ENCODE data around the gene NEUROG1. TPM values are rescaled to one million over a fixed set of nuclear protein-coding genes. Genes with fewer than 3 reads are reported as not detected.
A peak's percentile ranks its signal among the peaks of the same experiment; 100 is the strongest.

The NEUROG1 gene
- total RNA-seq, 1 donor from 2014 or later, result not detected

DNA sequence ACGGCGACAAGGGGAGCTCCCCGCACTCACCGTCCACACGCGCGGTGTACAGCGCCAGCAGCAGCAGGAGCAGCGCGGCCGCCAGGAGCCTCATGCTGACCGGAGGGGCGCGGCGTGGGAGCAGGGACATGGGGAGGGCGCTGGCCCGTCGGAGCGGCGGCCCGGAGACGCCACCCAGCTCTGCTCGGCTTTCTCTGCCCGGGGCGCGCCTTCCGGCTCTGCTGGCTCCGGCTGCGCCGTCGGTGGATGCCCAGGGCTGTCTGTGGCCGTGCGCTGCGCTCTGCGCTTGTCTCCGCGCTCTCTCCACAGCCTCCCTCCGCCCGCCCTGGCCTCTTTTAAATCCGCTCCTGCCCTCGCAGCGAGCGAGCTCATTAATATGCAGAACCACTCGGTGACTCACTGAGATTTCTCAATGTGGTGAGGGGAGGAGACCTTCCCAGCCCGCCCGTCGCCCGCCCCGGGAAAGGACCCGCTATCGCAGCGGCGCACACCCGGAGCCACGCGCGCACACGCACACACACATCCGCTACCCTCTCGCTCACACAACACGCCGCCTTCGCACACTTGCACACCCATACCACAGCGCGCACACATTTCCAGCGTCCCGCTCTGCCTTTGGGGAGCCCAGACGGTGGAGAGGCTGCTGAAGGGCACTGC is 43.0 kb upstream of the NEUROG1 start, which contains the start of gene CXCL14:
TSS of gene CXCL14 (minus strand) at position 307 of the 657 bp plus-strand sequence. CDS start at position 94, 213 bp downstream.
- Histone ChIP-seq H3K4me1 (no peaks in the 10 kb centered on the region), H3K4me3 (peak within 1 kb of the TSS; percentile 39 to 47), H3K9me3 (no peaks in the 10 kb centered on the region), H3K27ac (peak within 1 kb of the TSS; percentile 35), H3K27me3 (no peaks in the 10 kb centered on the region), H3K36me3 (no peaks in the 10 kb centered on the region)
- DNase-seq (ENCODE audit: extremely low spot score in 2 of 2), result no peak
- TF ChIP-seq, protein P1, sequence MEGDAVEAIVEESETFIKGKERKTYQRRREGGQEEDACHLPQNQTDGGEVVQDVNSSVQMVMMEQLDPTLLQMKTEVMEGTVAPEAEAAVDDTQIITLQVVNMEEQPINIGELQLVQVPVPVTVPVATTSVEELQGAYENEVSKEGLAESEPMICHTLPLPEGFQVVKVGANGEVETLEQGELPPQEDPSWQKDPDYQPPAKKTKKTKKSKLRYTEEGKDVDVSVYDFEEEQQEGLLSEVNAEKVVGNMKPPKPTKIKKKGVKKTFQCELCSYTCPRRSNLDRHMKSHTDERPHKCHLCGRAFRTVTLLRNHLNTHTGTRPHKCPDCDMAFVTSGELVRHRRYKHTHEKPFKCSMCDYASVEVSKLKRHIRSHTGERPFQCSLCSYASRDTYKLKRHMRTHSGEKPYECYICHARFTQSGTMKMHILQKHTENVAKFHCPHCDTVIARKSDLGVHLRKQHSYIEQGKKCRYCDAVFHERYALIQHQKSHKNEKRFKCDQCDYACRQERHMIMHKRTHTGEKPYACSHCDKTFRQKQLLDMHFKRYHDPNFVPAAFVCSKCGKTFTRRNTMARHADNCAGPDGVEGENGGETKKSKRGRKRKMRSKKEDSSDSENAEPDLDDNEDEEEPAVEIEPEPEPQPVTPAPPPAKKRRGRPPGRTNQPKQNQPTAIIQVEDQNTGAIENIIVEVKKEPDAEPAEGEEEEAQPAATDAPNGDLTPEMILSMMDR (IDR thresholded peaks at IDR 0.05), result no peak
- TF ChIP-seq POLR2A (IDR thresholded peaks at IDR 0.05) (peak in 1 of 2 donors; percentile 45), POLR2AphosphoS5 (IDR thresholded peaks at IDR 0.05; ENCODE audit: insufficient read depth in 1 of 2, low read depth in 1 of 2) (peak in 1 of 2 donors; percentile 69)
- intact Hi-C loops (cut with DNase I), result no loop called here

DNA sequence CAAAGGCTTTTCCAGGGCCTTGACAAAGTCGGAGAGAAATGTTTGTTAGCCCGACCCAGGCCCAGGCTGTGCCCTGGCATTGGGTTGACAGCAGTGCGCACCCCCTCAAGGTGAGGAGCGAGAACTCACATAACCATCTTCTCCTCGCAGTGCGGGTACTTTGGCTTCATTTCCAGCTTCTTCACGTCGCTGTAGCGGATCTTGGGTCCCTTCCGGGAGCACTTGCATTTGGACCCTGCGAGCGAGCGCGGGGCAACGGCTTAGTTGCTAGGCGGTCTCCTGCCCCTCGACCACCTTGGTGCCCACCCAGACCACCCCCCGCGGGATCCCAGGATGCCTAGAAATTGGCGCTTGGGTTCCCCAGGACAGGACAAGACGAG is 42.5 kb upstream of the NEUROG1 start:
- TF ChIP-seq, protein P1 (IDR thresholded peaks at IDR 0.05), result no peak
- TF ChIP-seq POLR2A (IDR thresholded peaks at IDR 0.05), result no peak
- TF ChIP-seq POLR2AphosphoS5 (IDR thresholded peaks at IDR 0.05; ENCODE audit: insufficient read depth in 1 of 2, low read depth in 1 of 2), result no peak
- intact Hi-C loops (cut with DNase I), result no loop called here
- Histone ChIP-seq H3K9me3 (no peaks in the 10 kb centered on the region), H3K4me1 (no peaks in the 10 kb centered on the region), H3K36me3 (no peaks in the 10 kb centered on the region), H3K27ac (peak overlapping the region; percentile 35), H3K4me3 (peak overlapping the region; percentile 39 to 47), H3K27me3 (no peaks in the 10 kb centered on the region)
- DNase-seq (ENCODE audit: extremely low spot score in 2 of 2), result no peak

DNA sequence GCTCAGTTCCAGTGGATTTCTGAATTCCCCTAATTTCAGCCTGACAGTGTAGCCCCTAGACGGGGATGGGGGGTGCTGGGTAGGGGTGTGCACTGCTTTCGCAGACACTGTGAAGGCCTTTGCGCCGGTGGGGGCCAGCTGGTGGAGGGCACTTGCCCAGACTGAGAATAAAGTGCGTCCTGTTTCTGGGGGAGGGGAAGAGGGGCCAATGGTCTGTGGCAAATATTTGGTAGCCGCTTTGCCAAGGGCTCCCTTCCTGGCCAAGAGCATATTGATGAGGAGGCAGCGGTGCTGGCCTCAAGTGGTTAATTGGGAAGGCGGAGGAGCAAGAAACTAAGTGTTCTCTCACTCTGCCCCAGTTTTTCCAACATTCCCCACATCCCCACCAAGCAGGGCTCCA is 41.7 kb upstream of the NEUROG1 start:
- H3K36me3 ChIP-seq, result no peaks in the 10 kb centered on the region
- no peaks in the 10 kb centered on the region for H3K27me3 ChIP-seq
- peak overlapping the region; percentile 10 for H3K27ac ChIP-seq
- intact Hi-C loops (cut with DNase I), result no loop called here
- DNase-seq (ENCODE audit: extremely low spot score in 2 of 2), result no peak
- H3K9me3 ChIP-seq, result no peaks in the 10 kb centered on the region
- H3K4me3 ChIP-seq, result peak overlapping the region in 1 of 2 donors; percentile 47
- TF ChIP-seq, protein P1 (IDR thresholded peaks at IDR 0.05), result no peak
- no peak for TF ChIP-seq POLR2AphosphoS5 (IDR thresholded peaks at IDR 0.05; ENCODE audit: insufficient read depth in 1 of 2, low read depth in 1 of 2)
- no peak for TF ChIP-seq POLR2A (IDR thresholded peaks at IDR 0.05)
- H3K4me1 ChIP-seq, result no peaks in the 10 kb centered on the region

GRCh38 chr5:135576075-135576599 is 40.4 kb upstream of the NEUROG1 start:
- H3K4me1 ChIP-seq, result no peaks in the 10 kb centered on the region
- peak overlapping the region in 1 of 2 donors; percentile 47 for H3K4me3 ChIP-seq
- TF ChIP-seq, protein P1 (IDR thresholded peaks at IDR 0.05), result no peak
- TF ChIP-seq POLR2A (IDR thresholded peaks at IDR 0.05) (no peak), POLR2AphosphoS5 (IDR thresholded peaks at IDR 0.05; ENCODE audit: insufficient read depth in 1 of 2, low read depth in 1 of 2) (no peak)
- no peaks in the 10 kb centered on the region for H3K9me3 ChIP-seq
- no peaks in the 10 kb centered on the region for H3K27me3 ChIP-seq
- no peak overlapping the region for H3K27ac ChIP-seq
- intact Hi-C loops (cut with DNase I), result no loop called here
- DNase-seq (ENCODE audit: extremely low spot score in 2 of 2), result no peak
- H3K36me3 ChIP-seq, result no peaks in the 10 kb centered on the region

- Histone ChIP-seq H3K4me3 (no peak overlapping the region), H3K36me3 (no peaks in the 10 kb centered on the region), H3K27me3 (no peaks in the 10 kb centered on the region), H3K4me1 (no peaks in the 10 kb centered on the region), H3K9me3 (no peaks in the 10 kb centered on the region), H3K27ac (no peak overlapping the region)
- intact Hi-C loops (cut with DNase I), result no loop called here
- DNase-seq (ENCODE audit: extremely low spot score in 2 of 2), result no peak
- no peak for TF ChIP-seq POLR2AphosphoS5 (IDR thresholded peaks at IDR 0.05; ENCODE audit: insufficient read depth in 1 of 2, low read depth in 1 of 2)
- TF ChIP-seq, protein P1 (IDR thresholded peaks at IDR 0.05), result no peak
- TF ChIP-seq POLR2A (IDR thresholded peaks at IDR 0.05), result no peak
These were observed 38.7 kb upstream of the NEUROG1 start for GRCh38 chr5:135574493-135574892.
